ENCODE results near the gene ERCC4. TPM values are rescaled to one million over a fixed set of nuclear protein-coding genes. Genes with fewer than 3 reads are reported as not detected.

ERCC4 gene
- polyA plus RNA-seq, 1 donor (not counting 4 experiments of a cell fraction or from before 2014, with no cell fraction given) = 5.9 TPM

- Histone ChIP-seq H3K4me2 (ENCODE audit: control insufficient read depth, extremely low read depth, insufficient read depth, low read depth, low read length) (no peak overlapping the region), H2AFZ (ENCODE audit: control insufficient read depth, low read length) (no peak overlapping the region), H3K4me1 (ENCODE audit: control insufficient read depth, extremely low read depth, insufficient read depth, low read length) (no peaks in the 10 kb centered on the region), H3K9me1 (ENCODE audit: control insufficient read depth, extremely low read depth, insufficient read depth, low read length) (no peaks in the 10 kb centered on the region), H4K20me1 (ENCODE audit: control insufficient read depth, extremely low read depth, insufficient read depth, low read length) (no peaks in the 10 kb centered on the region), H3K27me3 (ENCODE audit: control insufficient read depth, extremely low read depth, insufficient read depth, low read length) (no peaks in the 10 kb centered on the region), H3K79me2 (ENCODE audit: control insufficient read depth, insufficient read depth, low read length) (no peaks in the 10 kb centered on the region), H3K9me3 (ENCODE audit: control insufficient read depth, low read depth, low read length) (no peaks in the 10 kb centered on the region), H3K4me3 (ENCODE audit: control insufficient read depth in 2 of 3, extremely low read depth in 1 of 3, insufficient read depth in 2 of 3, low read depth in 1 of 3, low read length in 3 of 3) (no peak overlapping the region), H3K36me3 (ENCODE audit: control insufficient read depth in 2 of 2, extremely low read depth in 1 of 2, insufficient read depth in 2 of 2, low read length in 2 of 2) (no peaks in the 10 kb centered on the region), H3K27ac (ENCODE audit: control insufficient read depth, insufficient read depth, low read length) (no peak overlapping the region), H3K9ac (ENCODE audit: control insufficient read depth, extremely low read depth, insufficient read depth, low read length) (no peak overlapping the region)
- DNase-seq (ENCODE audit: low read depth, low spot score) (no peak), FAIRE-seq (no peak)
- dilution Hi-C loops (cut with MboI; ENCODE audit: extremely low pct_ligation_motif_present, low sequenced_read_pairs) = no loop called here
- TF ChIP-seq CTCF (optimal IDR thresholded peaks at IDR 0.05 in 1 of 3, IDR thresholded peaks at IDR 0.05 in 1 of 3, conservative IDR thresholded peaks at IDR 0.05 in 1 of 3; ENCODE audit: extremely low read depth in 1 of 3, insufficient read depth in 2 of 3, low read length in 3 of 3) = no peak
- no peak for TF ChIP-seq EZH2 (IDR thresholded peaks at IDR 0.05; ENCODE audit: low read length)
Observed at GRCh38 chr16:13895516-13895915, 24.4 kb upstream of the ERCC4 start.

DNA sequence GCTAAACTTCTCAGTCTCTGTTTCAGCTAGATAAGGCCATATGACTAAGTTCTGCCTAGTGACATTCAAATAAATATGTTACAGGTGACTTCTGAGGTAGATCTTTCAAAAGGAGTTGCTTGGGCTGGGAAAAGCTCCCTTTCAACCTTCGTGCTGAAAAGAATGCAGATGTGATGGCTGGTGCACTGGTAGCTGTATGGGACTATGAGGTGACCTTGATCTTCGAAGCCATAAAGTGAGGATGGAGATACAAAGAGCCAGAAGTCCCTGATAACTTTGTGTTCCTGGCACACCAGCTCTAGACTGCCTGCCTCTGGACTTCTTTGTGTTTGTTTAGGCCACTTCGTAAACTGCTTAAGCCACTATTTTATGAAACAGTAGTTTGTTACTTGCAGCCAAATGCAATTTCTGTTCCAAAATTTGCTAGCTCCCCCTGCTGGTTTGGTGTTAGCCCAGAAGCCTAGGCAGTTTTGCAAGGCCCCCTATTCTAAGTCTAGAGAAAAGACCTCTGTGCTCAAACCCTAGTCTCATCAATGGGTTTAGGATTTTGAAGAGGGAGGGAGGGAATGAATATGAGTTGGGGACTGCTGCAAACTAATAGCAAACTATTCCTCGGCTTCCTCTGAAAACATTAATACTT, 23.3 kb upstream of the ERCC4 start:
- H3K4me3 ChIP-seq (ENCODE audit: control insufficient read depth in 2 of 3, extremely low read depth in 1 of 3, insufficient read depth in 2 of 3, low read depth in 1 of 3, low read length in 3 of 3) = no peak overlapping the region
- no peaks in the 10 kb centered on the region for H3K4me1 ChIP-seq (ENCODE audit: control insufficient read depth, extremely low read depth, insufficient read depth, low read length)
- no peaks in the 10 kb centered on the region for H3K9me1 ChIP-seq (ENCODE audit: control insufficient read depth, extremely low read depth, insufficient read depth, low read length)
- H4K20me1 ChIP-seq (ENCODE audit: control insufficient read depth, extremely low read depth, insufficient read depth, low read length) = no peaks in the 10 kb centered on the region
- H3K27me3 ChIP-seq (ENCODE audit: control insufficient read depth, extremely low read depth, insufficient read depth, low read length) = no peaks in the 10 kb centered on the region
- no peaks in the 10 kb centered on the region for H3K79me2 ChIP-seq (ENCODE audit: control insufficient read depth, insufficient read depth, low read length)
- no peak overlapping the region for H3K4me2 ChIP-seq (ENCODE audit: control insufficient read depth, extremely low read depth, insufficient read depth, low read depth, low read length)
- DNase-seq (ENCODE audit: low read depth, low spot score) (no peak), FAIRE-seq (no peak)
- no peaks in the 10 kb centered on the region for H3K36me3 ChIP-seq (ENCODE audit: control insufficient read depth in 2 of 2, extremely low read depth in 1 of 2, insufficient read depth in 2 of 2, low read length in 2 of 2)
- no peak overlapping the region for H3K27ac ChIP-seq (ENCODE audit: control insufficient read depth, insufficient read depth, low read length)
- no peak overlapping the region for H3K9ac ChIP-seq (ENCODE audit: control insufficient read depth, extremely low read depth, insufficient read depth, low read length)
- no peak overlapping the region for H2AFZ ChIP-seq (ENCODE audit: control insufficient read depth, low read length)
- dilution Hi-C loops (cut with MboI; ENCODE audit: extremely low pct_ligation_motif_present, low sequenced_read_pairs) = no loop called here
- H3K9me3 ChIP-seq (ENCODE audit: control insufficient read depth, low read depth, low read length) = no peaks in the 10 kb centered on the region
- TF ChIP-seq EZH2 (IDR thresholded peaks at IDR 0.05; ENCODE audit: low read length) (no peak), CTCF (optimal IDR thresholded peaks at IDR 0.05 in 1 of 3, IDR thresholded peaks at IDR 0.05 in 1 of 3, conservative IDR thresholded peaks at IDR 0.05 in 1 of 3; ENCODE audit: extremely low read depth in 1 of 3, insufficient read depth in 2 of 3, low read length in 3 of 3) (peak in 2 of 3 experiments; percentile 10 to 14)
